HEK293T (cell line): ENCODE results near the gene CTPS2.

ENCODE experiments used
- ELF4 ChIP-seq: fragments of 450-650 bp; IDR thresholded peaks from 2 replicates; pipeline ENCODE4 v1.6.1; 2017; ENCODE audit warnings: antibody characterized with exemption
- NFRKB ChIP-seq: fragments of 450-650 bp; IDR thresholded peaks from 2 replicates; pipeline ENCODE4 v1.6.1; 2016; ENCODE audit warnings: mild to moderate bottlenecking, moderate library complexity
- SP1 ChIP-seq: fragments of 450-650 bp; IDR thresholded peaks from 2 replicates; pipeline ENCODE4 v1.6.1; 2017
- TARDBP ChIP-seq: fragments of 450-650 bp; IDR thresholded peaks from 2 replicates; pipeline ENCODE4 v1.6.1; 2016

DNA sequence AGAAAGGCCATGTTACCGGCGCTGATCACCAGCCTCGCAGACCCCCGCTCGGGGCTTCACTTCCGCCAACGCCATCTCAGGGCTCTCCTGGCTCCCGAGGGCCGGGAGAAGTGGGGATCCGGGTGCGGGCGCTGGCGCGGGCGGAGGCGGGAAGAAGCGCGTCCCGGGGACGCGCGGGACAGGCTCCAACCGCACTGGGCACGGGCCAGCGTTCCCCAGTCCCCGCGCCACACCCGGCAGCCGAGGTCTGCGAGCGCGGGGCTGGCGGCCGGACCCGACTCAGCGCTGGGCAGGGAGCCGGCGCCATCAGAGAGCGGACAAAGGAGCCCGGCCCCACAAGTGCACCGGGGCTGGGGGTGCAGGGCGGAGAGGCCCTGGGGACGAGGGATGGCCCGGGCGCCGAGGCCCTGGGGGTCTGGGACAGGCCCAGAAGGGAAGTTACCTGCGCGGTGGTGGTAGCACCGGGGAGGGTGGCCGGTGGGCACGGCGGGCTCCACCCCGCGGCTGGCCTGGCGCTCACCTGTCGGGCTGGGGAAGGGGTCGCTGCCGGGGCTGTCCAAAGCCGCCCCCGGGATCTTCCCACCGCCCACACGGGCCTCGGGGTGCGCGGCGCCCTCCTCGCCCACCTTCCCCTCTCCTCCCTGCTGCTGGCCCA, 449 bp downstream of the CTPS2 start:
- TF ChIP-seq TARDBP (no peak), NFRKB (no peak), SP1 (no peak), ELF4 (no peak)
